ENCODE measurements around the gene CELA2A.

DNA sequence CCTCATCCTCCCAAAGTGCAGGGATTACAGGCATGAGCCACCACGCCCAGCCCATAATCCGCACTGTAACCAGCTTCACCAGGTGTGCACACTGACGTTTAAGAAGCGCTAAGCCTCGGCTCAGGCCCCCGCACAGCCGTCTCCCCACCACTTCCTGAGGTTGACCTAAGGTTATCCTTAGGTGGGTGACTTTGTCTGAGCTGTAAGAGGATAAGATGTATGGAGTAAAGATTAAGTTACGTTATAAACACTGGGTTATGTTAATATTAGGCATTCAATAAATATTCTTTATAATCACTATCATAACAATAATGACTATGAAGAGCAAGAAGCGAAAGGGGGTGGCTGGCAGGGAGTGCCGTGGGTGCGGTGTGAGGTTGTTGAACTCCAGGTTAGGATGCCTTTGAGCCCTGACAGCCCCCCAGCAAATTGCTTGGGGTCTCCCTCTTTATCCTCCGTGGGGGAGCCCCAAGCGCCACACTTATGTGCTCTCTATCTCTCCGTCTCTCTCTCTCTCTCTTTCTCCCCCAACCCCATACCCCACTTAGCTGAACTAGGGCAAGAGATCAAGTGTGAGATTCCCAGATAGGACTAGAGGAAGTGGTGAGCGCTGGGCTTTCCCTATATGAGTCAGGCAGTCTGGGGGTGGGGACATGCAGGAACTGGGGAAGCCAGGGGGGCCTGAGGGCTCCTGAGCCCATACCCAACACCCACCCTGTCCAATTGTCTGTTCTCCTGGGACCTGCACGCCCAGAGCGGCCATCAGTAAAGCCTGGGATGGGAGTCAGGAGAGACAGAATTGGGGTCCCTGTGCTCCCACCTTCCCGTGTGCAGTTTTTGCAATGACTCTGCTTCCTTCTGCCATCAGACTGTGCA lies 39.2 kb upstream of the CELA2A start:
- TF ChIP-seq, protein P1, sequence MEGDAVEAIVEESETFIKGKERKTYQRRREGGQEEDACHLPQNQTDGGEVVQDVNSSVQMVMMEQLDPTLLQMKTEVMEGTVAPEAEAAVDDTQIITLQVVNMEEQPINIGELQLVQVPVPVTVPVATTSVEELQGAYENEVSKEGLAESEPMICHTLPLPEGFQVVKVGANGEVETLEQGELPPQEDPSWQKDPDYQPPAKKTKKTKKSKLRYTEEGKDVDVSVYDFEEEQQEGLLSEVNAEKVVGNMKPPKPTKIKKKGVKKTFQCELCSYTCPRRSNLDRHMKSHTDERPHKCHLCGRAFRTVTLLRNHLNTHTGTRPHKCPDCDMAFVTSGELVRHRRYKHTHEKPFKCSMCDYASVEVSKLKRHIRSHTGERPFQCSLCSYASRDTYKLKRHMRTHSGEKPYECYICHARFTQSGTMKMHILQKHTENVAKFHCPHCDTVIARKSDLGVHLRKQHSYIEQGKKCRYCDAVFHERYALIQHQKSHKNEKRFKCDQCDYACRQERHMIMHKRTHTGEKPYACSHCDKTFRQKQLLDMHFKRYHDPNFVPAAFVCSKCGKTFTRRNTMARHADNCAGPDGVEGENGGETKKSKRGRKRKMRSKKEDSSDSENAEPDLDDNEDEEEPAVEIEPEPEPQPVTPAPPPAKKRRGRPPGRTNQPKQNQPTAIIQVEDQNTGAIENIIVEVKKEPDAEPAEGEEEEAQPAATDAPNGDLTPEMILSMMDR (IDR thresholded peaks at IDR 0.05), result no peak
- TF ChIP-seq TAF1 (IDR thresholded peaks at IDR 0.05; ENCODE audit: borderline replicate concordance, low read depth, low read length) (no peak), MEF2A (IDR thresholded peaks at IDR 0.05; ENCODE audit: borderline replicate concordance, low read depth) (no peak), EP300 (IDR thresholded peaks at IDR 0.05; ENCODE audit: borderline replicate concordance in 1 of 2, low read depth in 1 of 2, low read length in 1 of 2) (peak in 1 of 2 experiments; percentile 79; a peak in 2 of 4 replicates), RCOR1 (IDR thresholded peaks at IDR 0.05; ENCODE audit: low read length) (no peak), RXRA (IDR thresholded peaks at IDR 0.05; ENCODE audit: borderline replicate concordance, low read depth) (peak; percentile 88), POLR2AphosphoS5 (IDR thresholded peaks at IDR 0.05; ENCODE audit: low read depth, low read length) (peak; percentile 44; the same call in 1 of the 2 replicates), GABPA (IDR thresholded peaks at IDR 0.05; ENCODE audit: low read depth) (0 out of 2 replicates have a peak, but pooled peaks have one; percentile 20), NRF1 (IDR thresholded peaks at IDR 0.05; ENCODE audit: low read depth, low read length) (no peak), IRF3 (IDR thresholded peaks at IDR 0.05; ENCODE audit: low read depth, low read length) (no peak), RFX5 (IDR thresholded peaks at IDR 0.05; ENCODE audit: low read length) (no peak), JUND (IDR thresholded peaks at IDR 0.05) (peak; percentile 82), ZBTB33 (IDR thresholded peaks at IDR 0.05; ENCODE audit: borderline replicate concordance, low read depth) (no peak)

Data from SK-N-SH (cell line).